Upper lobe of right lung (tissue), 1 donor: ENCODE measurements around the gene SERPINB1. TPM values are rescaled to one million over a fixed set of nuclear protein-coding genes. Genes with fewer than 3 reads are reported as not detected.
A peak's percentile ranks its signal among the peaks of the same experiment; 100 is the strongest.

Source experiments
- ATAC-seq: fragments of 200-7000 bp; cut with Tn5 transposase; one replicate; pipeline ENCODE4 v1.9.1; 2020; ENCODE audit warnings: mild to moderate bottlenecking, moderate library complexity
- DNase-seq: peaks from one replicate; pipeline ENCODE4 v3.0.0-alpha.2; 2020
- H3K27ac ChIP-seq: fragments of 200-600 bp; one replicate; pipeline ENCODE4 v1.8.0; 2022
- H3K27me3 ChIP-seq: fragments of 200-600 bp; one replicate; pipeline ENCODE4 v1.8.0; 2022; ENCODE audit warnings: mild to moderate bottlenecking
- H3K36me3 ChIP-seq: fragments of 200-600 bp; one replicate; pipeline ENCODE4 v1.8.0; 2022
- H3K4me1 ChIP-seq: fragments of 200-600 bp; one replicate; pipeline ENCODE4 v1.8.0; 2022
- H3K4me3 ChIP-seq: fragments of 200-600 bp; one replicate; pipeline ENCODE4 v1.8.0; 2022; ENCODE audit warnings: mild to moderate bottlenecking
- H3K9me3 ChIP-seq: fragments of 200-600 bp; one replicate; pipeline ENCODE4 v1.8.0; 2022
- CTCF ChIP-seq: fragments of 200-600 bp; IDR thresholded peaks from one replicate; pipeline ENCODE4 v1.8.0; 2022; ENCODE audit warnings: antibody characterized with exemption
- intact Hi-C: fragments of 100-400 bp; cut with DNase I; formaldehyde crosslinking; loops from one replicate; pipeline ENCODE4 v1.11.0; 2022
- long read RNA-seq: library from polyadenylated mRNA; unstranded; transcript quantifications from one replicate; pipeline ENCODE4 v2.0.0, GENCODE V29; 2021
- total RNA-seq: library from RNA; stranded (reverse); fragmentation: NEBNext Ultra II Directional; extraction: Animal tissue kit (Norgen Biotek cat#: 25700); gene quantifications from one replicate; pipeline ENCODE4 v1.2.1, GENCODE V29; 2021
- donor health status: DM: no; HTN: yes; CAD: no; lungs with severe emphysema.

SERPINB1 gene
- total RNA-seq: 101 TPM
- long read RNA-seq, transcript SERPINB1-201 (7 exons, 2,619 nt): major isoform, 155 of 197 reads
- long read RNA-seq, partial matches to known transcripts: 14 of 197 reads
- long read RNA-seq, other reads (novel, unspliced or antisense): 28 of 197 reads

- Histone ChIP-seq H3K27me3 (no peaks in the 10 kb centered on the region), H3K36me3 (peaks cover 29% of the 10 kb centered on the region), H3K4me3 (peak within 1 kb of the TSS; percentile 65), H3K4me1 (peaks cover 39% of the 10 kb centered on the region), H3K27ac (peak within 1 kb of the TSS; percentile 95), H3K9me3 (no peaks in the 10 kb centered on the region)
- ATAC-seq: peak; percentile 95
- intact Hi-C loops: loop anchor here (10.0 kb wide), 1 partner anchor 93 kb away; no protein-coding TSS in a partner anchor
- DNase-seq: peak; percentile 98
- no peak for TF ChIP-seq CTCF
Measured at GRCh38 chr6:2841264-2842138, at the start of gene SERPINB1. Gene SERPINB1, minus strand, starts transcription at chr6:2841863. Its CDS starts 1,277 bp downstream, at chr6:2840586.

- H3K4me3 ChIP-seq: no peak overlapping the region
- H3K27ac ChIP-seq: no peak overlapping the region
- TF ChIP-seq CTCF: no peak
- ATAC-seq (no peak), DNase-seq (no peak)
- no peaks in the 10 kb centered on the region for H3K9me3 ChIP-seq
- no peaks in the 10 kb centered on the region for H3K4me1 ChIP-seq
- peaks cover 65% of the 10 kb centered on the region for H3K36me3 ChIP-seq
- intact Hi-C loops: no loop called here
- no peaks in the 10 kb centered on the region for H3K27me3 ChIP-seq
Measured at GRCh38 chr6:2890976-2891767, 49.5 kb upstream of the SERPINB1 start.

- no peak for TF ChIP-seq CTCF
- intact Hi-C loops: no loop called here
- DNase-seq: no peak
- no peak overlapping the region for H3K27ac ChIP-seq
- ATAC-seq: no peak
- H3K9me3 ChIP-seq: no peaks in the 10 kb centered on the region
- H3K4me3 ChIP-seq: no peak overlapping the region
- no peaks in the 10 kb centered on the region for H3K27me3 ChIP-seq
- no peaks in the 10 kb centered on the region for H3K4me1 ChIP-seq
- peaks cover 16% of the 10 kb centered on the region for H3K36me3 ChIP-seq
Measured at GRCh38 chr6:2885967-2886735, 44.5 kb upstream of the SERPINB1 start.

- TF ChIP-seq CTCF: no peak
- Histone ChIP-seq H3K27me3 (no peaks in the 10 kb centered on the region), H3K4me1 (no peaks in the 10 kb centered on the region), H3K36me3 (peaks cover 3% of the 10 kb centered on the region), H3K4me3 (no peak overlapping the region), H3K27ac (no peak overlapping the region), H3K9me3 (no peaks in the 10 kb centered on the region)
- no peak for ATAC-seq
- intact Hi-C loops: no loop called here
- DNase-seq: no peak
Measured at GRCh38 chr6:2884804-2885203, 43.1 kb upstream of the SERPINB1 start.

GRCh38 chr6:2883673-2884072 lies 42.0 kb upstream of the SERPINB1 start:
- Histone ChIP-seq H3K27ac (no peak overlapping the region), H3K36me3 (no peaks in the 10 kb centered on the region), H3K9me3 (no peaks in the 10 kb centered on the region), H3K4me3 (no peak overlapping the region), H3K27me3 (no peaks in the 10 kb centered on the region), H3K4me1 (no peaks in the 10 kb centered on the region)
- ATAC-seq (no peak), DNase-seq (no peak)
- intact Hi-C loops: no loop called here
- TF ChIP-seq CTCF: no peak
